Measurements from ENCODE around the gene RCAN2.
"Not testable (repeated sequence)": the region's sequence is repeated elsewhere in the genome, so short reads cannot be mapped to it uniquely, and the experiment has no call there.

RCAN2 gene

GRCh38 chr6:46350714-46351113 is 140.5 kb downstream of the RCAN2 start:
- Histone ChIP-seq H3K9me3 (ENCODE audit: control insufficient read depth in 1 of 2, low read length in 2 of 2) (no peaks in the 10 kb centered on the region), H3K4me3 (ENCODE audit: low read depth in 1 of 2, low read length in 2 of 2) (no peak overlapping the region), H3K36me3 (ENCODE audit: control insufficient read depth in 1 of 2, insufficient read depth in 2 of 2, low read length in 2 of 2) (no peaks in the 10 kb centered on the region), H3K27ac (ENCODE audit: low read length) (no peak overlapping the region), H3K4me1 (ENCODE audit: control insufficient read depth in 1 of 2, insufficient read depth in 2 of 2, low read length in 2 of 2) (peaks cover 0 to 13% of the 10 kb centered on the region in 2 donors), H3K27me3 (ENCODE audit: low read depth, low read length) (no peaks in the 10 kb centered on the region)

- H3K4me1 ChIP-seq (ENCODE audit: control insufficient read depth in 1 of 2, insufficient read depth in 2 of 2, low read length in 2 of 2) = peaks cover 0 to 1% of the 10 kb centered on the region in 2 donors
- no peaks in the 10 kb centered on the region for H3K9me3 ChIP-seq (ENCODE audit: control insufficient read depth in 1 of 2, low read length in 2 of 2)
- H3K27ac ChIP-seq (ENCODE audit: low read length) = no peak overlapping the region
- no peaks in the 10 kb centered on the region for H3K27me3 ChIP-seq (ENCODE audit: low read depth, low read length)
- H3K36me3 ChIP-seq (ENCODE audit: control insufficient read depth in 1 of 2, insufficient read depth in 2 of 2, low read length in 2 of 2) = no peaks in the 10 kb centered on the region
- H3K4me3 ChIP-seq (ENCODE audit: low read depth in 1 of 2, low read length in 2 of 2) = no peak overlapping the region
Observed at GRCh38 chr6:46347669-46348068, 143.6 kb downstream of the RCAN2 start.

- Histone ChIP-seq H3K27me3 (ENCODE audit: low read depth, low read length) (no peaks in the 10 kb centered on the region), H3K27ac (ENCODE audit: low read length) (no peak overlapping the region)
Observed at GRCh38 chr6:46340246-46340645, 151.0 kb downstream of the RCAN2 start.

GRCh38 chr6:46338131-46338530 is 153.1 kb downstream of the RCAN2 start:
- H3K27ac ChIP-seq (ENCODE audit: low read length) = no peak overlapping the region
- H3K4me3 ChIP-seq (ENCODE audit: low read depth in 1 of 2, low read length in 2 of 2) = no peak overlapping the region
- no peaks in the 10 kb centered on the region for H3K9me3 ChIP-seq (ENCODE audit: control insufficient read depth in 1 of 2, low read length in 2 of 2)
- H3K4me1 ChIP-seq (ENCODE audit: control insufficient read depth in 1 of 2, insufficient read depth in 2 of 2, low read length in 2 of 2) = no peaks in the 10 kb centered on the region
- no peaks in the 10 kb centered on the region for H3K36me3 ChIP-seq (ENCODE audit: control insufficient read depth in 1 of 2, insufficient read depth in 2 of 2, low read length in 2 of 2)
- H3K27me3 ChIP-seq (ENCODE audit: low read depth, low read length) = no peaks in the 10 kb centered on the region

More at GRCh38 chr6:46340246-46340645, 151.0 kb downstream of the RCAN2 start:
- Histone ChIP-seq H3K4me3 (ENCODE audit: low read depth in 1 of 2, low read length in 2 of 2) (no peak overlapping the region), H3K36me3 (ENCODE audit: control insufficient read depth in 1 of 2, insufficient read depth in 2 of 2, low read length in 2 of 2) (no peaks in the 10 kb centered on the region), H3K4me1 (ENCODE audit: control insufficient read depth in 1 of 2, insufficient read depth in 2 of 2, low read length in 2 of 2) (no peaks in the 10 kb centered on the region), H3K9me3 (ENCODE audit: control insufficient read depth in 1 of 2, low read length in 2 of 2) (no peaks in the 10 kb centered on the region)

- Histone ChIP-seq H3K27me3 (ENCODE audit: low read depth, low read length) (no peaks in the 10 kb centered on the region), H3K4me1 (ENCODE audit: control insufficient read depth in 1 of 2, insufficient read depth in 2 of 2, low read length in 2 of 2) (peaks cover 3 to 7% of the 10 kb centered on the region in 2 donors), H3K36me3 (ENCODE audit: control insufficient read depth in 1 of 2, insufficient read depth in 2 of 2, low read length in 2 of 2) (no peaks in the 10 kb centered on the region), H3K27ac (ENCODE audit: low read length) (no peak overlapping the region), H3K9me3 (ENCODE audit: control insufficient read depth in 1 of 2, low read length in 2 of 2) (no peaks in the 10 kb centered on the region), H3K4me3 (ENCODE audit: low read depth in 1 of 2, low read length in 2 of 2) (no peak overlapping the region)
Observed at GRCh38 chr6:46334442-46334841, 156.8 kb downstream of the RCAN2 start.

- Histone ChIP-seq H3K4me3 (ENCODE audit: low read depth in 1 of 2, low read length in 2 of 2) (no peak overlapping the region), H3K4me1 (ENCODE audit: control insufficient read depth in 1 of 2, insufficient read depth in 2 of 2, low read length in 2 of 2) (peaks cover 3 to 12% of the 10 kb centered on the region in 2 donors), H3K27ac (ENCODE audit: low read length) (no peak overlapping the region), H3K27me3 (ENCODE audit: low read depth, low read length) (no peaks in the 10 kb centered on the region), H3K9me3 (ENCODE audit: control insufficient read depth in 1 of 2, low read length in 2 of 2) (no peaks in the 10 kb centered on the region), H3K36me3 (ENCODE audit: control insufficient read depth in 1 of 2, insufficient read depth in 2 of 2, low read length in 2 of 2) (no peaks in the 10 kb centered on the region)
Observed at GRCh38 chr6:46333481-46333880, 157.8 kb downstream of the RCAN2 start.

- H3K4me1 ChIP-seq (ENCODE audit: control insufficient read depth in 1 of 2, insufficient read depth in 2 of 2, low read length in 2 of 2) = peaks cover 3 to 17% of the 10 kb centered on the region in 2 donors
- not testable (repeated sequence) for H3K9me3 ChIP-seq (ENCODE audit: control insufficient read depth in 1 of 2, low read length in 2 of 2); H3K27me3 ChIP-seq (ENCODE audit: low read depth, low read length); H3K4me3 ChIP-seq (ENCODE audit: low read depth in 1 of 2, low read length in 2 of 2); H3K36me3 ChIP-seq (ENCODE audit: control insufficient read depth in 1 of 2, insufficient read depth in 2 of 2, low read length in 2 of 2); H3K27ac ChIP-seq (ENCODE audit: low read length)
Observed at GRCh38 chr6:46332448-46332847, 158.8 kb downstream of the RCAN2 start.

GRCh38 chr6:46331461-46331860 is 159.8 kb downstream of the RCAN2 start:
- Histone ChIP-seq H3K4me1 (ENCODE audit: control insufficient read depth in 1 of 2, insufficient read depth in 2 of 2, low read length in 2 of 2) (peaks cover 3 to 19% of the 10 kb centered on the region in 2 donors), H3K9me3 (ENCODE audit: control insufficient read depth in 1 of 2, low read length in 2 of 2) (no peaks in the 10 kb centered on the region), H3K27ac (ENCODE audit: low read length) (no peak overlapping the region), H3K4me3 (ENCODE audit: low read depth in 1 of 2, low read length in 2 of 2) (no peak overlapping the region), H3K27me3 (ENCODE audit: low read depth, low read length) (no peaks in the 10 kb centered on the region), H3K36me3 (ENCODE audit: control insufficient read depth in 1 of 2, insufficient read depth in 2 of 2, low read length in 2 of 2) (no peaks in the 10 kb centered on the region)

GRCh38 chr6:46329568-46329967 is 161.7 kb downstream of the RCAN2 start:
- peaks cover 3 to 24% of the 10 kb centered on the region in 2 donors for H3K4me1 ChIP-seq (ENCODE audit: control insufficient read depth in 1 of 2, insufficient read depth in 2 of 2, low read length in 2 of 2)
- H3K27ac ChIP-seq (ENCODE audit: low read length) = no peak overlapping the region
- H3K4me3 ChIP-seq (ENCODE audit: low read depth in 1 of 2, low read length in 2 of 2) = no peak overlapping the region
- H3K9me3 ChIP-seq (ENCODE audit: control insufficient read depth in 1 of 2, low read length in 2 of 2) = no peaks in the 10 kb centered on the region
- no peaks in the 10 kb centered on the region for H3K27me3 ChIP-seq (ENCODE audit: low read depth, low read length)
- H3K36me3 ChIP-seq (ENCODE audit: control insufficient read depth in 1 of 2, insufficient read depth in 2 of 2, low read length in 2 of 2) = no peaks in the 10 kb centered on the region

- no peaks in the 10 kb centered on the region for H3K9me3 ChIP-seq (ENCODE audit: control insufficient read depth in 1 of 2, low read length in 2 of 2)
- H3K36me3 ChIP-seq (ENCODE audit: control insufficient read depth in 1 of 2, insufficient read depth in 2 of 2, low read length in 2 of 2) = no peaks in the 10 kb centered on the region
- no peak overlapping the region for H3K27ac ChIP-seq (ENCODE audit: low read length)
- peaks cover 3 to 31% of the 10 kb centered on the region in 2 donors for H3K4me1 ChIP-seq (ENCODE audit: control insufficient read depth in 1 of 2, insufficient read depth in 2 of 2, low read length in 2 of 2)
- H3K4me3 ChIP-seq (ENCODE audit: low read depth in 1 of 2, low read length in 2 of 2) = no peak overlapping the region
- no peaks in the 10 kb centered on the region for H3K27me3 ChIP-seq (ENCODE audit: low read depth, low read length)
Observed at GRCh38 chr6:46327779-46328178, 163.5 kb downstream of the RCAN2 start.

- Histone ChIP-seq H3K27ac (ENCODE audit: low read length) (no peak overlapping the region), H3K27me3 (ENCODE audit: low read depth, low read length) (no peaks in the 10 kb centered on the region), H3K9me3 (ENCODE audit: control insufficient read depth in 1 of 2, low read length in 2 of 2) (no peaks in the 10 kb centered on the region), H3K36me3 (ENCODE audit: control insufficient read depth in 1 of 2, insufficient read depth in 2 of 2, low read length in 2 of 2) (no peaks in the 10 kb centered on the region), H3K4me3 (ENCODE audit: low read depth in 1 of 2, low read length in 2 of 2) (no peak overlapping the region), H3K4me1 (ENCODE audit: control insufficient read depth in 1 of 2, insufficient read depth in 2 of 2, low read length in 2 of 2) (peaks cover 3 to 31% of the 10 kb centered on the region in 2 donors)
Observed at GRCh38 chr6:46325561-46326530, 165.4 kb downstream of the RCAN2 start.

All from muscle layer of duodenum (tissue), 2 donors.